ENCODE results near the gene STAP2. TPM values are rescaled to one million over a fixed set of nuclear protein-coding genes. Genes with fewer than 3 reads are reported as not detected.

STAP2 gene
- total and polyA plus RNA-seq, 9 of the 15 experiments (the other 6 are each of a cell fraction or from before 2014, with no cell fraction given) = 1.2 to 9.8 (median 4.5) TPM

- TF ChIP-seq, protein P1, sequence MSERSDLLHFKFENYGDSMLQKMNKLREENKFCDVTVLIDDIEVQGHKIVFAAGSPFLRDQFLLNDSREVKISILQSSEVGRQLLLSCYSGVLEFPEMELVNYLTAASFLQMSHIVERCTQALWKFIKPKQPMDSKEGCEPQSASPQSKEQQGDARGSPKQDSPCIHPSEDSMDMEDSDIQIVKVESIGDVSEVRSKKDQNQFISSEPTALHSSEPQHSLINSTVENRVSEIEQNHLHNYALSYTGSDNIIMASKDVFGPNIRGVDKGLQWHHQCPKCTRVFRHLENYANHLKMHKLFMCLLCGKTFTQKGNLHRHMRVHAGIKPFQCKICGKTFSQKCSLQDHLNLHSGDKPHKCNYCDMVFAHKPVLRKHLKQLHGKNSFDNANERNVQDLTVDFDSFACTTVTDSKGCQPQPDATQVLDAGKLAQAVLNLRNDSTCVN (CRISPR knock-in tag; IDR thresholded peaks at IDR 0.05) = no peak
- TF ChIP-seq, protein P2, sequence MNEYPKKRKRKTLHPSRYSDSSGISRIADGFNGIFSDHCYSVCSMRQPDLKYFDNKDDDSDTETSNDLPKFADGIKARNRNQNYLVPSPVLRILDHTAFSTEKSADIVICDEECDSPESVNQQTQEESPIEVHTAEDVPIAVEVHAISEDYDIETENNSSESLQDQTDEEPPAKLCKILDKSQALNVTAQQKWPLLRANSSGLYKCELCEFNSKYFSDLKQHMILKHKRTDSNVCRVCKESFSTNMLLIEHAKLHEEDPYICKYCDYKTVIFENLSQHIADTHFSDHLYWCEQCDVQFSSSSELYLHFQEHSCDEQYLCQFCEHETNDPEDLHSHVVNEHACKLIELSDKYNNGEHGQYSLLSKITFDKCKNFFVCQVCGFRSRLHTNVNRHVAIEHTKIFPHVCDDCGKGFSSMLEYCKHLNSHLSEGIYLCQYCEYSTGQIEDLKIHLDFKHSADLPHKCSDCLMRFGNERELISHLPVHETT (CRISPR knock-in tag; conservative IDR thresholded peaks at IDR 0.05 in 1 of 2, IDR thresholded peaks at IDR 0.05 in 1 of 2) = no peak
- TF ChIP-seq ETV5 (CRISPR knock-in tag; IDR thresholded peaks at IDR 0.05; ENCODE audit: low read depth) (no peak), SMARCB1 (IDR thresholded peaks at IDR 0.05; ENCODE audit: insufficient read length, low read depth) (no peak), PCBP1 (IDR thresholded peaks at IDR 0.05; ENCODE audit: low read depth, low read length, poor library complexity, severe bottlenecking) (no peak), TBP (optimal IDR thresholded peaks at IDR 0.05; ENCODE audit: low read depth, low read length) (no peak), ZBTB8A (IDR thresholded peaks at IDR 0.05; ENCODE audit: partially characterized antibody) (no peak), GMEB1 (CRISPR knock-in tag; IDR thresholded peaks at IDR 0.05) (no peak), E2F6 (IDR thresholded peaks at IDR 0.05; ENCODE audit: borderline replicate concordance in 1 of 2, extremely low read depth in 1 of 2, insufficient read depth in 1 of 2, insufficient read length in 1 of 2, low read depth in 1 of 2, low read length in 1 of 2, poor library complexity in 1 of 2, severe bottlenecking in 1 of 2) (peak; percentile 12 to 17), U2AF1 (optimal IDR thresholded peaks at IDR 0.05; ENCODE audit: low read depth, low read length) (no peak), RCOR1 (IDR thresholded peaks at IDR 0.05; ENCODE audit: borderline replicate concordance in 1 of 2, low read depth in 2 of 2, low read length in 2 of 2) (no peak), TCF3 (CRISPR knock-in tag; IDR thresholded peaks at IDR 0.05) (peak; percentile 22; the same call in 1 of the 2 replicates), ZBTB7A (IDR thresholded peaks at IDR 0.05; ENCODE audit: borderline replicate concordance, control insufficient read depth, low read depth, low read length) (peak; percentile 37; the same call in 1 of the 2 replicates), PTBP1 (IDR thresholded peaks at IDR 0.05; ENCODE audit: low read depth, low read length) (no peak), ILK (tag; IDR thresholded peaks at IDR 0.05; ENCODE audit: borderline replicate concordance, low read depth) (no peak)
- TF ChIP-seq, protein P3, sequence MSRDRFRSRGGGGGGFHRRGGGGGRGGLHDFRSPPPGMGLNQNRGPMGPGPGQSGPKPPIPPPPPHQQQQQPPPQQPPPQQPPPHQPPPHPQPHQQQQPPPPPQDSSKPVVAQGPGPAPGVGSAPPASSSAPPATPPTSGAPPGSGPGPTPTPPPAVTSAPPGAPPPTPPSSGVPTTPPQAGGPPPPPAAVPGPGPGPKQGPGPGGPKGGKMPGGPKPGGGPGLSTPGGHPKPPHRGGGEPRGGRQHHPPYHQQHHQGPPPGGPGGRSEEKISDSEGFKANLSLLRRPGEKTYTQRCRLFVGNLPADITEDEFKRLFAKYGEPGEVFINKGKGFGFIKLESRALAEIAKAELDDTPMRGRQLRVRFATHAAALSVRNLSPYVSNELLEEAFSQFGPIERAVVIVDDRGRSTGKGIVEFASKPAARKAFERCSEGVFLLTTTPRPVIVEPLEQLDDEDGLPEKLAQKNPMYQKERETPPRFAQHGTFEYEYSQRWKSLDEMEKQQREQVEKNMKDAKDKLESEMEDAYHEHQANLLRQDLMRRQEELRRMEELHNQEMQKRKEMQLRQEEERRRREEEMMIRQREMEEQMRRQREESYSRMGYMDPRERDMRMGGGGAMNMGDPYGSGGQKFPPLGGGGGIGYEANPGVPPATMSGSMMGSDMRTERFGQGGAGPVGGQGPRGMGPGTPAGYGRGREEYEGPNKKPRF (IDR thresholded peaks at IDR 0.05; ENCODE audit: low read depth, low read length) = no peak
These were observed 33.8 kb upstream of the STAP2 start (continued) for GRCh38 chr19:4372165-4373012.
